PC-9 (cell line): ENCODE results near the gene ZSCAN20. TPM values are rescaled to one million over a fixed set of nuclear protein-coding genes. Genes with fewer than 3 reads are reported as not detected.

Experiments
- BruUV-seq: library from RNA; stranded (reverse); fragments of 400-500 nt; replicated peaks from 2 replicates; lab custom pipeline; 2021; lab: Mats Ljungman, UMichigan
- CTCF ChIA-PET: fragments of 300-600 bp; sonication (Branson Sonifier 250); formaldehyde crosslinking; loops from one replicate; lab custom pipeline; 2022; ENCODE audit warnings: antibody characterized with exemption; lab: Charles Lee
- POLR2A ChIA-PET: fragments of 300-600 bp; sonication (Branson Sonifier 250); formaldehyde crosslinking; loops from one replicate; lab custom pipeline; 2022; ENCODE audit warnings: antibody characterized with exemption; ENCODE audit not compliant: unreplicated experiment; lab: Charles Lee
- DNase-seq, 2 experiments: peaks; one replicate each; pipeline versions ENCODE4 v3.0.0 to v3.0.0-alpha.2; 2015 to 2022; ENCODE audit warnings: mixed read lengths in 1 of 2
- H2AFZ ChIP-seq: fragments of 200-600 bp; sonication (generic); 2 replicates; pipeline ENCODE4 v1.8.1; 2017; ENCODE audit warnings: antibody characterized with exemption
- H3F3A ChIP-seq: fragments of 200-600 bp; sonication (generic); 2 replicates; pipeline ENCODE4 v1.8.1; 2017; ENCODE audit warnings: antibody characterized with exemption, mild to moderate bottlenecking, low read depth; ENCODE audit not compliant: insufficient read depth
- H3K27ac ChIP-seq: fragments of 200-600 bp; sonication (generic); 2 replicates; pipeline ENCODE4 v1.6.1; 2016; ENCODE audit warnings: mixed run types
- H3K27me3 ChIP-seq: fragments of 200-600 bp; sonication (generic); 2 replicates; pipeline ENCODE4 v1.6.1; 2016; ENCODE audit warnings: low read depth, mixed run types; ENCODE audit not compliant: insufficient read depth
- H3K36me3 ChIP-seq: fragments of 200-600 bp; sonication (generic); 2 replicates; pipeline ENCODE4 v1.6.1; 2016; ENCODE audit warnings: low read depth, mixed run types
- H3K4me1 ChIP-seq: fragments of 200-600 bp; sonication (generic); replicated peaks from 2 replicates; pipeline ENCODE4 v1.6.1; 2016; ENCODE audit warnings: mixed run types; ENCODE audit not compliant: insufficient read depth
- H3K4me2 ChIP-seq: fragments of 200-600 bp; sonication (generic); 2 replicates; pipeline ENCODE4 v1.6.1; 2017; ENCODE audit warnings: mixed run types
- H3K4me3 ChIP-seq: fragments of 200-600 bp; sonication (generic); 2 replicates; pipeline ENCODE4 v1.6.1; 2016; ENCODE audit warnings: mixed run types
- H3K79me2 ChIP-seq: fragments of 200-600 bp; sonication (generic); 2 replicates; pipeline ENCODE4 v1.6.1; 2017; ENCODE audit warnings: low read depth, mixed run types
- H3K9me2 ChIP-seq: fragments of 200-600 bp; sonication (generic); 2 replicates; pipeline ENCODE4 v1.8.1; 2017; ENCODE audit warnings: mild to moderate bottlenecking; ENCODE audit not compliant: insufficient read depth
- H3K9me3 ChIP-seq: fragments of 200-600 bp; sonication (generic); 2 replicates; pipeline ENCODE4 v1.8.1; 2016; ENCODE audit warnings: low read depth; ENCODE audit not compliant: insufficient read depth
- H4K20me1 ChIP-seq: fragments of 200-600 bp; sonication (generic); 2 replicates; pipeline ENCODE4 v1.8.1; 2017; ENCODE audit not compliant: insufficient read depth
- EZH2 ChIP-seq: fragments of 200-600 bp; sonication (generic); IDR thresholded peaks from 2 replicates; pipeline ENCODE4 v1.8.0; 2017; ENCODE audit warnings: antibody characterized with exemption, low read depth
- intact Hi-C: fragments of 100-400 bp; cut with micrococcal nuclease; formaldehyde crosslinking; loops from one replicate; pipeline ENCODE4 v1.10.0; 2022; ENCODE audit not compliant: unreplicated experiment
- total RNA-seq: library from RNA; stranded (reverse); gene quantifications from 2 replicates; pipeline ENCODE4 v1.2.3, GENCODE V29; 2021
- TF ChIP-seq, protein P1 (sequence below): fragments of 200-600 bp; sonication (generic); conservative IDR thresholded peaks from 2 replicates; pipeline ENCODE4 v1.6.1; 2017; ENCODE audit warnings: mixed run types, antibody characterized with exemption, mild to moderate bottlenecking, moderate library complexity

ZSCAN20 gene
- total RNA-seq, 1 experiment from 2014 or later = 6.0 TPM

DNA sequence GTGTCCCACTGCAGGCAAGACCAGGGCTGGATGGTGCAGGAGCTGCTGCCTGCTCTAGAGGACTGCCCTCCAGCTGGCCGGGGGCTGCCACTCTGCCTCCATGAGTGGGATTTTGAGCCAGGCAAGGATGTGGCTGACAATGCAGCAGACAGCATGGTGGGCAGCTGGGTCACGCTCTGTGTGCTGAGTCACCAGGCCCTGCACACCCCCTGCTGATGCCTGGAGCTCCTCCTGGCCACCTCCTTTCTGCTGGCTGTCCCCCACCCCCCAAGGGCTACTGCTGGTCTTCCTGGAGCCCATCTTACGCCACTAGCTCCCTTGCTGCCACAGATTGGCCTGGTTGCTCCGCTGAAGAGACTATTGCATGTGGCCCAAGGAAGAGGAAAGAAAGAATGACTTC lies 3.9 kb upstream of the ZSCAN20 start:
- H3K4me2 ChIP-seq = no peak overlapping the region
- no peak overlapping the region for H3K27ac ChIP-seq
- no peaks in the 10 kb centered on the region for H3K27me3 ChIP-seq
- TF ChIP-seq EZH2 = no peak
- TF ChIP-seq, protein P1, sequence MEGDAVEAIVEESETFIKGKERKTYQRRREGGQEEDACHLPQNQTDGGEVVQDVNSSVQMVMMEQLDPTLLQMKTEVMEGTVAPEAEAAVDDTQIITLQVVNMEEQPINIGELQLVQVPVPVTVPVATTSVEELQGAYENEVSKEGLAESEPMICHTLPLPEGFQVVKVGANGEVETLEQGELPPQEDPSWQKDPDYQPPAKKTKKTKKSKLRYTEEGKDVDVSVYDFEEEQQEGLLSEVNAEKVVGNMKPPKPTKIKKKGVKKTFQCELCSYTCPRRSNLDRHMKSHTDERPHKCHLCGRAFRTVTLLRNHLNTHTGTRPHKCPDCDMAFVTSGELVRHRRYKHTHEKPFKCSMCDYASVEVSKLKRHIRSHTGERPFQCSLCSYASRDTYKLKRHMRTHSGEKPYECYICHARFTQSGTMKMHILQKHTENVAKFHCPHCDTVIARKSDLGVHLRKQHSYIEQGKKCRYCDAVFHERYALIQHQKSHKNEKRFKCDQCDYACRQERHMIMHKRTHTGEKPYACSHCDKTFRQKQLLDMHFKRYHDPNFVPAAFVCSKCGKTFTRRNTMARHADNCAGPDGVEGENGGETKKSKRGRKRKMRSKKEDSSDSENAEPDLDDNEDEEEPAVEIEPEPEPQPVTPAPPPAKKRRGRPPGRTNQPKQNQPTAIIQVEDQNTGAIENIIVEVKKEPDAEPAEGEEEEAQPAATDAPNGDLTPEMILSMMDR = no peak
- no TSS peak for BruUV-seq
- intact Hi-C loops = no loop called here
- peaks cover 10% of the 10 kb centered on the region for H3K4me1 ChIP-seq
- H3K9me3 ChIP-seq = no peaks in the 10 kb centered on the region
- H3K9me2 ChIP-seq = no peaks in the 10 kb centered on the region
- DNase-seq = no peak
- H2AFZ ChIP-seq = no peak overlapping the region
- H3K79me2 ChIP-seq = peaks cover 7% of the 10 kb centered on the region; the same call in 1 of the 2 replicates
- no peaks in the 10 kb centered on the region for H4K20me1 ChIP-seq
- H3K36me3 ChIP-seq = no peaks in the 10 kb centered on the region
- CTCF ChIA-PET = interaction anchor here (0.5 kb wide), 1 partner anchor 696 kb away, joined by 5 read pairs; no protein-coding TSS in a partner anchor
- H3K4me3 ChIP-seq = no peak overlapping the region
- no peaks in the 10 kb centered on the region for H3F3A ChIP-seq
- POLR2A ChIA-PET = no interaction called here

DNA sequence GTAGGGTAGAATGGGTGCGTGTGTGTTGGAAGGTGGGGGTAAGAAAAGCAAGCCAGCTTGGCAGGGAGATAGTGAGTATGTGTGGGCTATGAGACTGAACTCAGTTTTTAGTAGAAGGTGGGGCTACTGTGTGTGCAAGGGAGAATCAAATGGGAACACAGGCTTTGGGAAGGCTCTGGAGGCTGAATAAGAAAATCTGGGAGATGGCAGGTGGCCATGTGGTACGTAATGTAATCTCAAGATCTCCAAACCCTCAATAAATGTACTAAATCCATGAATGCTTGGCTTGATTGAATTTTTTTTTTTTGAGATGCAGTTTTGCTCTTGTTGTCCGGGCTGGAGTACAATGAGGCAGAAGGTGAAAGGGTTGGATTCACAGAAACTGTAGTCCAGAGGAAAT lies 3.5 kb upstream of the ZSCAN20 start:
- H3K4me2 ChIP-seq = no peak overlapping the region
- H2AFZ ChIP-seq = no peak overlapping the region
- CTCF ChIA-PET = no interaction called here
- H3K79me2 ChIP-seq = peaks cover 11% of the 10 kb centered on the region; the same call in 1 of the 2 replicates
- BruUV-seq = no TSS peak
- peaks cover 10% of the 10 kb centered on the region for H3K4me1 ChIP-seq
- intact Hi-C loops = no loop called here
- no peaks in the 10 kb centered on the region for H3K27me3 ChIP-seq
- no peaks in the 10 kb centered on the region for H3K9me3 ChIP-seq
- no peaks in the 10 kb centered on the region for H3F3A ChIP-seq
- no peak for DNase-seq
- no peaks in the 10 kb centered on the region for H3K36me3 ChIP-seq
- H3K27ac ChIP-seq = no peak overlapping the region
- TF ChIP-seq EZH2 = no peak
- TF ChIP-seq, protein P1 = no peak
- H3K9me2 ChIP-seq = no peaks in the 10 kb centered on the region
- POLR2A ChIA-PET = no interaction called here
- H4K20me1 ChIP-seq = no peaks in the 10 kb centered on the region
- H3K4me3 ChIP-seq = no peak overlapping the region

DNA sequence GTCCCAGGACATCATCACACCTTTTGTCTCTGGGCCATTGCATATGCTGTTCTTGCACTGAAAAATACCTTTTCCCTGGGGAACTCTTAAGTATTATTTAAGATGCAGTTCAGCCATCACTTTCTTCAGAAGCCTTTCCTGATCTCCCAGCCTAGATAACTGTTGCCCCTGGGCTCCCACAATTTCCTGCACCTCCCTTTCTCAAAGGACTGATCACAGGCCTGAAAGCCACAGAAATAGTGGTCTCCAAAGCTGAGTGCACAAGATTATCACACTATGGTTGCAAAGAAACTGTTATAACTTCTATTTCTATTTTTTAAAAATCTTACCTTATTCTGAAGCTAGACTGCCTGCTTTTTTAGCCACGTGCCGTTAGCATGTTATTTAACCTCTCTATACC lies 2.8 kb upstream of the ZSCAN20 start:
- H3K79me2 ChIP-seq = peaks cover 11% of the 10 kb centered on the region; the same call in 1 of the 2 replicates
- POLR2A ChIA-PET = no interaction called here
- H3F3A ChIP-seq = no peaks in the 10 kb centered on the region
- H3K4me3 ChIP-seq = no peak overlapping the region
- intact Hi-C loops = loop anchor here (1.0 to 10.0 kb wide), 8 partner anchors 102 to 595 kb away; partner anchors contain the start of gene FNDC5
- no peak for TF ChIP-seq EZH2
- TF ChIP-seq, protein P1 = no peak
- H3K27ac ChIP-seq = no peak overlapping the region
- no peak for DNase-seq
- H3K4me1 ChIP-seq = peaks cover 10% of the 10 kb centered on the region
- no peaks in the 10 kb centered on the region for H3K27me3 ChIP-seq
- no peaks in the 10 kb centered on the region for H3K36me3 ChIP-seq
- BruUV-seq = no TSS peak
- H3K9me3 ChIP-seq = no peaks in the 10 kb centered on the region
- no peaks in the 10 kb centered on the region for H4K20me1 ChIP-seq
- H3K4me2 ChIP-seq = no peak overlapping the region
- H3K9me2 ChIP-seq = no peaks in the 10 kb centered on the region
- H2AFZ ChIP-seq = no peak overlapping the region
- CTCF ChIA-PET = no interaction called here
